Muscle of back (tissue), 13 donors: ENCODE results near the gene SHMT1. TPM values are rescaled to one million over a fixed set of nuclear protein-coding genes. Genes with fewer than 3 reads are reported as not detected.
A peak's percentile ranks its signal among the peaks of the same experiment; 100 is the strongest.
"Not testable (repeated sequence)": the region's sequence is repeated elsewhere in the genome, so short reads cannot be mapped to it uniquely, and the experiment has no call there.

Source experiments
- DNase-seq, 3 donors: peaks; one replicate each; pipeline versions ENCODE4 v3.0.0 to v3.0.0-alpha.2; 2013
- long read RNA-seq, 9 donors: transcript quantifications; one replicate each; lab custom pipeline, GENCODE V29; 2026
- polyA plus RNA-seq, 10 donors: library from polyadenylated mRNA; unstranded; fragments of 120-200 nt; gene quantifications; one replicate each; pipeline ENCODE4 v1.2.1, GENCODE V29; 2013; ENCODE audit not compliant: insufficient read length in 10 of 10

The SHMT1 gene
- polyA plus RNA-seq = 10 to 100 TPM in 6 of 10 donors, 1 to 10 TPM in 4; 6.6 to 14.2 (median 10.3) TPM
- long read RNA-seq, donor 1 = 0 reads
- long read RNA-seq, donor 2, partial matches to known transcripts = 0 of 1 reads
- long read RNA-seq, donor 2, other reads (novel, unspliced or antisense) = 0 of 1 reads
- long read RNA-seq, donor 3, partial matches to known transcripts = 0 of 1 reads
- long read RNA-seq, donor 3, other reads (novel, unspliced or antisense) = 0 of 1 reads
- long read RNA-seq, donor 4, partial matches to known transcripts = 0 of 2 reads
- long read RNA-seq, donor 4, other reads (novel, unspliced or antisense) = 0 of 2 reads
- long read RNA-seq, donor 5, partial matches to known transcripts = 0 of 4 reads
- long read RNA-seq, donor 5, other reads (novel, unspliced or antisense) = 0 of 4 reads
- long read RNA-seq, donor 6, partial matches to known transcripts = 0 of 1 reads
- long read RNA-seq, donor 6, other reads (novel, unspliced or antisense) = 0 of 1 reads
- long read RNA-seq, donor 7, partial matches to known transcripts = 0 of 5 reads
- long read RNA-seq, donor 7, other reads (novel, unspliced or antisense) = 0 of 5 reads
- long read RNA-seq, donor 8, partial matches to known transcripts = 0 of 1 reads
- long read RNA-seq, donor 8, other reads (novel, unspliced or antisense) = 0 of 1 reads
- long read RNA-seq, donor 9, partial matches to known transcripts = 0 of 1 reads
- long read RNA-seq, donor 9, other reads (novel, unspliced or antisense) = 0 of 1 reads

- DNase-seq = peak; percentile 90 to 97 (median 93)
These were observed at the start of gene SHMT1 for GRCh38 chr17:18363101-18364049. Gene SHMT1 (minus strand): TSS chr17:18363550. CDS start chr17:18355981, 7,569 bp downstream.

- DNase-seq = not testable (repeated sequence)
These were observed 48.7 kb upstream of the SHMT1 start for GRCh38 chr17:18412001-18412538.

- DNase-seq = peak; percentile 67 to 92 (median 81)
These were observed 48.1 kb upstream of the SHMT1 start for GRCh38 chr17:18411377-18411864.

- DNase-seq = peak in 2 of 3 donors; percentile 33 to 69
These were observed 47.4 kb upstream of the SHMT1 start for GRCh38 chr17:18410736-18411135.

- peak in 1 of 3 donors; percentile 3 for DNase-seq
These were observed 46.0 kb upstream of the SHMT1 start for GRCh38 chr17:18409321-18409720.

GRCh38 chr17:18408906-18409305, 45.6 kb upstream of the SHMT1 start:
- DNase-seq = peak in 1 of 3 donors; percentile 2

GRCh38 chr17:18403604-18404003, 40.3 kb upstream of the SHMT1 start:
- DNase-seq = not testable (repeated sequence)

- not testable (repeated sequence) for DNase-seq
These were observed 39.8 kb upstream of the SHMT1 start for GRCh38 chr17:18403166-18403565.

- not testable (repeated sequence) for DNase-seq
These were observed 38.7 kb upstream of the SHMT1 start for GRCh38 chr17:18401872-18402590.

GRCh38 chr17:18388728-18389127, 25.4 kb upstream of the SHMT1 start:
- DNase-seq = not testable (repeated sequence)

- not testable (repeated sequence) for DNase-seq
These were observed 24.9 kb upstream of the SHMT1 start for GRCh38 chr17:18388266-18388665.

- DNase-seq = not testable (repeated sequence)
These were observed 24.2 kb upstream of the SHMT1 start for GRCh38 chr17:18387583-18387982.

- DNase-seq = not testable (repeated sequence)
These were observed 20.9 kb upstream of the SHMT1 start for GRCh38 chr17:18384271-18384670.

- DNase-seq = peak in 1 of 3 donors; percentile 18
These were observed 19.7 kb upstream of the SHMT1 start for GRCh38 chr17:18383079-18383481.

GRCh38 chr17:18382441-18383078, 19.2 kb upstream of the SHMT1 start:
- DNase-seq = no peak

GRCh38 chr17:18381953-18382245, 18.5 kb upstream of the SHMT1 start:
- DNase-seq = no peak

GRCh38 chr17:18381158-18381952, 18.0 kb upstream of the SHMT1 start:
- no peak for DNase-seq

GRCh38 chr17:18380471-18381157, 17.3 kb upstream of the SHMT1 start:
- no peak for DNase-seq
